RKO (cell line): Measurements from ENCODE around the gene TMEM106A.
A peak's percentile ranks its signal among the peaks of the same experiment; 100 is the strongest.
"Not testable (repeated sequence)": the region's sequence is repeated elsewhere in the genome, so short reads cannot be mapped to it uniquely, and the experiment has no call there.

Experiments used
- DNase-seq: peaks from one replicate; pipeline ENCODE4 v3.0.0-alpha.2; 2016; ENCODE audit warnings: low spot score

The TMEM106A gene

DNA sequence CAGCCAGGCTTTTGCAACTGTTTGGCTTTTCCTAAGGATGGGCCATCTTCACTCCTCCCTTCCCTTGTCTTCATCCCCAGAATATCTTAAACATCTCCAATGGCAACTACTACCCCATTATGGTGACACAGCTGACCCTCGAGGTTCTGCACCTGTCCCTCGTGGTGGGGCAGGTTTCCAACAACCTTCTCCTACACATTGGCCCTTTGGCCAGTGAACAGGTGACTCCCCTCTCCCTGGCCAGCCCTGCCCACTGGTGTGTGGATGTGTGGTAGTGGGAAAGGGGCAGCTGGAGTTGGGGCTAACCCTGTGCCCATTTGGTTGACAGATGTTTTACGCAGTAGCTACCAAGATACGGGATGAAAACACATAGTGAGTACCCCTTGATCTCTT is 4.7 kb downstream of the TMEM106A start:
- DNase-seq: no peak

GRCh38 chr17:43216762-43217613 is 5.3 kb downstream of the TMEM106A start:
- no peak for DNase-seq

- DNase-seq: no peak
Measured at GRCh38 chr17:43217614-43218087, 6.0 kb downstream of the TMEM106A start.

GRCh38 chr17:43219001-43219400 is 7.3 kb downstream of the TMEM106A start:
- DNase-seq: no peak

DNA sequence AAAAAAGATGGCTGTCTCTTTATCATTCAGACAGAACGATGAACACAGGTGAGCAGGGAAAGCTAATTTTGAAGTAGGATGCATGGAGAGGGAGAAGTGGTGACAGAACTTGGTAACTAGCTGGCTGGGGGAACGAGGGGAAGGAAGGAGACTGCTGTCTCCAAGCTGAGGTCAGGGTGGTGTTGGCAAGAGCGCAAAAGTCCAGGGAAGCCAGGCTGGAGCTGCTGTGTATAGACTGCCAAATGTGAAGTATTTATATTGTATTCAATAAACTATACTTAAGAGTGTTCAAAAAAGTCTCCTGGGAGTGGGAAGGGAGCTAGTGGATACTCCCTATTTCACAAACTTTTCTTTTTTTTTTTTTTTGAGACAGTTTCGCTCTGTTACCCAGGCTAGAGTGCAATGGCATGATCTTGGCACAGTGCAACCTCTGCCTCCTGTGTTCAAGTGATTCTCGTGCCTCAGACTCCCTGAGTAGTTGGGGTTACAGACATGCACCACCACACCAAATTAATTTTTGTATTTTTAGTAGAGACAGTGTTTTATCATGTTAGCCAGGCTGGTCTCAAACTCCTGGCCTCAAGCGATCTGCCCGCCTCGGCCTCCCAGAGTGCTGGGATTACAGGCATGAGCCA is 8.2 kb downstream of the TMEM106A start:
- DNase-seq: no peak

- DNase-seq: no peak
Measured at GRCh38 chr17:43220511-43221125, 8.9 kb downstream of the TMEM106A start.

DNA sequence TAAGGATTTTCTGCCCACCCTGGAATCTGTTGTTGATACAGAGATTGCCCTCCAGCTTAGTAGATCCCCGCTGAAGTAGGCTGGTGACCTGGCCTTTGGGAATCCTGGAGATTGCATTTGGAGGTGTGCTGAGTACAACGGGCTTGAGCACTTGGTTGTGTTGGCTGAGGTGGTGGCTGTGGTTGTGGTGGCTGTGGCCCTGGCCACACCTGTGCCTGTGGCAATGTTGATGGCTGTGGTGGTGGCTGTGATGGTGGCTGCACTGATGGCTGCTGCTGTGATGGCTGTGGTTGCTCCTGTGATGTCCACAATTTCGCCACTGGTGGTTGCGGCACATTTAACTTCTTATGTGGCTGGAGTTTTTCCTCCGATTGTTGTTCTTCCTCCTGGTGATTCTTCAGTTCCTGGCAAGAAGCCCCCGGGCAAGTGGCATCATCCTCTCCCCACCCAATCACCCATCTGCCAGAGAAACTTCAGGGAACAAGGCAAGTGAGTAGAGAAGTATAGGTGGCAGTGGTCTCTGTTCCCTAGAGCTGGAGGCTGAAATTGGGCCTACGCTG is 12.6 kb downstream of the TMEM106A start:
- no peak for DNase-seq

DNA sequence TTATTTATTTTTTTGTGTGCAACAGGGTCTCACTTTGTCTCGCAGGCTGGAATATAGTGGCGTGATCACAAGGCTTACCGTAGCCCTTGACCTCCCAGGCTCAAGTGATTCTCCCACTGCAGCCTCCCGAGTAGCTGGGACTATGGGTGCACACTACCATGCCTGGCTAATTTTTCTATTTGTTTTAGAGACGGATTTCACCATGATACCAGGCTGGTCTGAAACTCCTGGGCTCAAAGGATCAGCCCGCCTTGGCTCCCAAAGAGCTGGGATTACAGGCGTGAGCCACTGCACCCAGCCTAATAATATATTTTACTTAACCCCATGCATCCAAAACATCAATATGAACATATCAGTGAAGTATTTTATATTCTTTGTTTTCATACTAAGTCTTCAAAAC is 14.7 kb downstream of the TMEM106A start:
- no peak for DNase-seq

GRCh38 chr17:43228020-43228782 is 16.5 kb downstream of the TMEM106A start, which contains the start of gene CCDC200:
CCDC200 (minus strand) TSS chr17:43228623; CDS start chr17:43228554, 69 bp downstream.
- not testable (repeated sequence) for DNase-seq

DNA sequence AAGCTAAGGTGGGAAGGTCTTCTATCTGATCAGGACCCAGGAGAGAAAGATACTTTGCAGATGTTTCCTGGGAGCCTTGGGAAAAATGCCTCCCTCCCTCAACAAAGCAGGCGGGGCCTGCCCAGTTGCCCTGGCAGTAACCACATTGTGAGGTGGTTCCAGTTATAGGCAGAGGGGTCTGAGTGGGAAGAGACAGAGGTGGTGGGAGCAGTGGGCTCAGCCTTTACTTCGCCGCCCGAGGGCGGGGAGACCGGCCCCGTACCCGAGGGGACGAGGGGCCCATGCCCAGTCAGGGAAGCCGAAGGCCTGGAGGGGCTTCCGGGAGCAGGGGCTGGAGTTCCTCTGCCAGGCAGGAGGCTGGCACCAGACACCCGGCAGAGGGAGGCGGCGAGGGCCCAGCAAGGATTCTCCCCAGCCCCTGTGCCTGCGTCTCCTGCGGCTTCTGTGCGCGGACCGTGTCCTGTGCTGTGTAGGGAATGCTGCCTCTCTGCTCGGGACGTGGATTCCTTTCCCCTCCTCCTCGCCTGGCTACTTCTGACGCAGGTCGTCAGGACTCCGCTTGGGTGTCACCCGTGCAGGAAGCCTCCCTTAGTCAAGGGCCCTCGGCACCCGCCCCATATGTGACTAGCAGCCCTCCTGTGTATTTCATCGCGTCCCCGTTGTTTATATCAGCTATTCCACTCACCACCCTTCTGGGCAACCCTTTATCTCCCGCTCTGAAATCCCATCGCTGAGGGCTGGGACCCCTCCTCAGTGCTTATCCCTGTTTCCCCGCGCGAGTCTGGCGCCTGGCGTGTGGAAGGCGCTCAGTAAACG is 19.7 kb downstream of the TMEM106A start:
- DNase-seq: not testable (repeated sequence)

- DNase-seq: peak; percentile 42
Measured at GRCh38 chr17:43232021-43232699, 20.5 kb downstream of the TMEM106A start.

GRCh38 chr17:43233263-43233662 is 21.6 kb downstream of the TMEM106A start:
- not testable (repeated sequence) for DNase-seq

DNA sequence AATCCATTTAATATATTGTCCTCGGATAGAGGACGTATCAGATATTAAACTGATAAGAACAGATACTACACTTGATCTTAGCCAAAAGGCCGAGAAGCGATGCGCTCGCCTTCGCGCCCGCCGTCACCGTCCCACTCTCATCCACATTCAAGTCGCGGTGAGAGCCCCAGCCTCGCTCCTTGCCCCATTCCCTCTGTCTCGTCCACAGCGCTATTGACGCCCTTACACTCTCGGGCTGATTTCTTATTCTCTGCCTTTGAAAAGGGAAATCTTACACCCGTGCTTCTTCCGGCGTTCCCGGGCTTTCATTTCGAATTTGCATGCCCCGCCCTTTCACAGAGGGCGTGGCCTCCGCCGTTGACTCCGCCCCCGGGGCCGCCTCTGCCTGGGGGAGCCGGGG is 22.2 kb downstream of the TMEM106A start, which contains the start of gene RNU2-1:
RNU2-1 (minus strand) TSS at position 101 of the 400 bp plus-strand sequence.
- DNase-seq: not testable (repeated sequence)

GRCh38 chr17:43239597-43239996 is 27.9 kb downstream of the TMEM106A start:
- DNase-seq: not testable (repeated sequence)

GRCh38 chr17:43240596-43241352 is 29.1 kb downstream of the TMEM106A start:
- not testable (repeated sequence) for DNase-seq

DNA sequence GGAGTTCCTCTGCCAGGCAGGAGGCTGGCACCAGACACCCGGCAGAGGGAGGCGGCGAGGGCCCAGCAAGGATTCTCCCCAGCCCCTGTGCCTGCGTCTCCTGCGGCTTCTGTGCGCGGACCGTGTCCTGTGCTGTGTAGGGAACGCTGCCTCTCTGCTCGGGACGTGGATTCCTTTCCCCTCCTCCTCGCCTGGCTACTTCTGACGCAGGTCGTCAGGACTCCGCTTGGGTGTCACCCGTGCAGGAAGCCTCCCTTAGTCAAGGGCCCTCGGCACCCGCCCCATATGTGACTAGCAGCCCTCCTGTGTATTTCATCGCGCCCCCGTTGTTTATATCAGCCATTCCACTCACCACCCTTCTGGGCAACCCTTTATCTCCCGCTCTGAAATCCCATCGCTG is 34.8 kb downstream of the TMEM106A start:
- DNase-seq: not testable (repeated sequence)
